Measurements from ENCODE around the gene MAPKAPK3.
A peak's percentile ranks its signal among the peaks of the same experiment; 100 is the strongest.

Gene MAPKAPK3

DNA sequence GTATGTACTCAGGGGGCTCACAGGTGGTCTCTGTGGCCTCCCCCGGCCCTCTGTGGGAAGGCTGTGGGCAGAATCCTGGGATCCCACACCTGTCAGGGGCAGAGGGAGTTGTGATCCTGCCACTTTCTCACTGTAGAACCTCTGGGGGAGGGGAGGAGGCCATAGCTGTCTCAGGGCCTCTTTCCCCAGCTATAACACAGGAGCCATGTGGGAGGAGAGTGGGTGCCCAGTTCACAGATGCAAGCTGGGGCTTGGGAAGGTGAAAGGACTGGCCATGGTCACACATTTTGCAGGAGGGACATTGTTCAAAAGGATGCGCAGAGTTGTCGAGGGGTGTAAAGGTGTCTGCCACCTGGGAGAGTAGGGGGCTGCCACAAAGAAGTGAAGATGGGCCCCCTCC is 11.7 kb downstream of the MAPKAPK3 start:
- DNase-seq, result no peak

DNA sequence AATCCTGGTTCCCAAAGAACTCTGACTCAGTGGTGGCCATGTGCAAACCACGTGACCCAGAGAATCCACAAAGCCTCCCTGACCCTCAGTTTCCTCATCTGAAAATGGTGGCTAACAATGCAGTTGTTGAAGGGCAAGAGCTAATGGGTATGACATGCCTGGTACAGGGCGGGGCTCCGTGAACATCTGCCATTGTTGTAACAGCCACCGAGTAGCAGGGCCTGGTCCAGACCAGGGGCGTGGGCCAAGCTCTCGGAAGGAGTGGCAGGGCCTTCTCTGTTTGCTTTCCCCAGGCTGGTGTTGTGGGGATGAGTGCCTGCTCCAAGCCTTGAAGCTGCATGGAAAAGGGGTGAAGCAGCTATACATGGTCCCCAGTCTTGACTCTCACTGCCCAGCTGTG is 13.4 kb downstream of the MAPKAPK3 start:
- DNase-seq, result no peak

DNA sequence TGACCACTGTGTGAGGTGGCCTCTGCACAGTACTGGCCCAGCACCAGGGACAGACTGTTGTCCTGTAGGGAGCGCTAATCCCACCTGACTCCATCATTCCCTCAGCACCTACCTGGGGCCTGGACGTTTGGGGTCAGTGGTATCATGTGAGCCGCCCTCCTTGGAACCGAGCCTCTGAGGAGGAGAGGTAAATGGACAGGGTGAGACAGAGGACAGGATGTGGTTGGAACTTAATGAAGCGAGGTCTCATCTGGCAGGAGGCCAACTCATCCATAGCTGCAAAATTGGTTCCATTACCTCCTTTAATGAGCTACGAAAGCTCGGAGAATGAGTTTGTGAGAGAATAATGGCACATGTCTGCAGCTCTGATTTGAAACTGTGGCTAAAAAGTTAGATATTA is 13.9 kb downstream of the MAPKAPK3 start:
- no peak for DNase-seq

DNA sequence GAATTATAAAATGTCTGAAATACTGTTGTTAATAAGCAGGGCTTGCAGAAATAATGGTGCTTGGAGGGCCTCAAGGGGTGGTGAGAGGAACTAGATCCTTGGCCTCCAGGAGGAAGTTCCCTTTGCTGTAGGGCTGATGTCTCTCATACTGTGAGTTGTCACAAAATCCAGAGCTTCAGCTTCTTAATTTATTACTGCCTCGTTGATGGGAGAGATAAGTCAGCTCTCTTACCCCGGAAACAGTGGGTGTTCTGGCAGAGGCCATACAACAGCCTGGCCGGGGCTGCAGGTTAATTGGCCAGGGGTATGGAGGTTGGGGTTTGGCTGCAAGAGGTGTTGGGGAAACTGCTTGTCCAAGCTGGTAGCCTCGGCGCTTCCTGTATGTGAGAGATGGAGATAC is 15.5 kb downstream of the MAPKAPK3 start:
- peak; percentile 70 for DNase-seq

DNA sequence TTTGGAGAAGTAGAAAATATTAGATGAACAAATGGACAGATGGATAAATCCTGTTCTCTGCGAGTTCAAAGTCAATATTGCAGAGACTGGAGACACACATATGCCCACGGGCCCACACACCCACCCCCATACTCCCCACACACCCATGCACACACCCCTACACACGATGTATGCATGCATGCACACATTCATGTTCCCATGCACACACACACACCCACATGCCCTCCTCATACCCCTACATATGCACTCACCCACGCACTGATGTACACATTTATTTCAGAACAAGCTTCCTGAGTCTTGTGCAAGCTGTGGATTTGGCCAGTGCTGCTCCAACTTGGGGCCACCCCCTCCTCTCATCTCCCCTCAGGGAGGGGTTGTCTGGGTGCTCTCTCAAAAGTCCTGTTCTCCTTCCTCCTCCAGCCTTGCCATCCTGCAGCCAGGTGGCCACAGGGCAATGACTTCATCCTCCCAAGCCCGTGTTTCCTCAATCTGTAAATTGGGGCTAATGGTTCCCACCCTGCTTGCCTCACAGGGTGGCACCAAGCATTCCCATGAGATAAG is 16.4 kb downstream of the MAPKAPK3 start:
- DNase-seq, result no peak

DNA sequence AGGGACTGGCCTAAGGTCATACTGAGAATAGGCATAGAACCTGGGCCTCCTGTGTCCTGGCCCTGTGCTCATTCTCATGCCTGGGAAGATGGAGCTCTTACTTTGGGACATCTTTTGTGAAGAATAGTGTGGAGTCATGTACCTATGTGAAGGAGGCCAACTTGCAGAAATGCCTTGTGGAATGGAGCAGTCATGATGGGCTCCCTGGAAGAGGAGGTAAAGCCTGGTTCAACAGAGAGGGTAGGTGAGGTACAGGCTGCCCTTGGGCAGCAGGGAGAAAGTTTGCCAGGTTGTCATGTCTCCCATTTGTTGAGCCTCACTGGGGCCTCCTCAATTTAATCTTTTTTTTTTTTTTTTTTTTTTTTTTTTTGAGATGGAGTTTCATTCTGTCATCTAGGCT is 18.1 kb downstream of the MAPKAPK3 start:
- no peak for DNase-seq

DNA sequence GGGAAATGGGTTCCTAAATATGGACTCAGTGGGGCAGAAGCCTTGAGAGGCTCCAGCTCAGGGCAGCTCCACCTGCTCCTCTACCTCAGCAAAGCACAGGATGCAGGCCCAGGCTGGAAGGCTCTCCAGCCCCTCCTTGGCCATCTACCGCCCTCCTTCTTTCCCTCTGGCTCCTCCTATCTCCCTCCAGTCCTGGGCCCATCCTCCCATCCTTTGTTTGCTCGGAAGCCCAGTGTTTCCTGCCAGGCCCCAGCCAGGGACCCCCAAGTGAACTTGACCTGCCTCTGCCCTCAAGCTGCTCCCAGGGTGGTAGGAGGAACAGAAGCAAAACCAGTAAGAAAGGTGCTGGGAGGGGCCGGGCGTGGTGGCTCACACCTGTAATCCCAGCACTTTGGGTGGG is 20.1 kb downstream of the MAPKAPK3 start:
- no peak for DNase-seq

DNA sequence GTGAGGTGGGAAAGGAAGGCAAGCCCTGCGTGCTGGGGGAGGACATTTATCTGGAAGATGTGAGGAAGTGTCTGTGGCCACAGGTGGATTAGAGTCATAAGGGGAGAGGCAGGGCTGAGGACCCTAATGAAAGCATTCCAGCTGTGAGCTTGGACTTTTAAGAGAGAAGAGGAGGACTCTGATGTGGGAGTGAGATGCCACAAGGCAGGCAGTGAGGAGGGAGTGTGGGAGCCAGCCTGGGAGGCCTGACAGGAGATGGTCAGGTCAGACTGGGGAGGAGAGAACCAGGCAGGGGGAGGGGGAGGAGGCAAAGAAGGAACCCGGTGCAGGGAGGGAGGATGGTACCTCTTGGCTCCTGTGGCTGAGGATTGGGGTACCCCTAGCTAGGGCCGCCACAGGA is 21.0 kb downstream of the MAPKAPK3 start:
- DNase-seq, result no peak

DNA sequence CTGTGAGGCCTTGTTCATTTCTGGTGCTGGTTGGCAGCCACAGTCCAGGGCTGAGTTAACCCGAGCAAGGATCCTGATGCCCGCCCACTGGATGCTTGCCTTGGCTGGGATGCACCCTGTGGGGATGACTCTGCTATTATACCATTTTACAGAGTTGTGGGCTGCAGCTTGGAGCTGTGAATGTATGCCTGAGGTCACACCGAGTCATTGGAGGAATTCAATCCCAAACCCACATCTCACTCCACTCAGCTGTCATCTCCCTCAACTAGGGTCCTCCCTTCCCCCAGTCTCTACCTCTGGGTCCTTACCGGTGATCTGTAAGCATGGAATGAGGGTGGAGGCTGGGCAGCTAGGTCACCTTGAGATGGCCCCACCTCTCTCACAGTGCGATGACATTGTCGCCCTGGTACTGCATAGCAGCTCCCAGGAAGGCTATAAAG is 22.1 kb downstream of the MAPKAPK3 start:
- no peak for DNase-seq

DNA sequence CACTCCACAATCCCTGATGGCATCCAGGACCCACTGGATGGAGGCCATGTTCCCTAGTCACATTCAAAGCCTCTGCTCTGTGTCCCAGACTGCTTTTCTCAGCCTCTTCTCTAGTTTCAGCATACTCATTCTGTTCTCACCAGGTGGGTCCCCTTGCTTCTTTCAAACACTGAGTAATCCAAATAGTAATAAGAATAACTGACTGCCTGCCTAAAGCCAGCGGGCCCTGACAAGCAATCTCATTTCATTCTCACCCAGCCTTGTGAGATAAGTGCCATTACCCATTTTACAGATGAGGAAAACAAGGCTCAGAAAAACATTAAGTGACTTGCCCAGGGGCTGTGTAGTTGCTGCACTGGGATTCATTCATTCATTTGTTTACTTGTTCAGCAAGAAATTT is 25.4 kb downstream of the MAPKAPK3 start:
- DNase-seq, result no peak

DNA sequence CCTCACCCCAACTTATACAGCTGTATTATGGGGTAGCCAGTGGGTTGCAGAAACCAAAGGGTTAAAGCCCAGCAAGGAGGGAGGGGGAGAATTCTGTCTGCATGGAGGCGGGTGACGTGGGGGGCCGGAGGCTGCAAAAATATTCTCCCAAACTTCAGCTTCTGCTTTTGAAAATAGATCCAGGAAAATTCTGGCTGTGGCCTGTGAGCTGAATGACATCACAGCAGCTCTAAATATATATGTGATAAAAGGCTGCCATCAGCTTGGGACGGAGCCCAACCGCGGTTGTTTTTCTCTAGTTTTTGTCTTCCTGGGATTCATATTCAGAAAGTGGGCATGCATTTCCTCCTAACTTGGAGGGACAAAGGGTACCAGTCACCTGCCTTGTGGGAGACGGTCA is 27.6 kb downstream of the MAPKAPK3 start:
- no peak for DNase-seq

DNA sequence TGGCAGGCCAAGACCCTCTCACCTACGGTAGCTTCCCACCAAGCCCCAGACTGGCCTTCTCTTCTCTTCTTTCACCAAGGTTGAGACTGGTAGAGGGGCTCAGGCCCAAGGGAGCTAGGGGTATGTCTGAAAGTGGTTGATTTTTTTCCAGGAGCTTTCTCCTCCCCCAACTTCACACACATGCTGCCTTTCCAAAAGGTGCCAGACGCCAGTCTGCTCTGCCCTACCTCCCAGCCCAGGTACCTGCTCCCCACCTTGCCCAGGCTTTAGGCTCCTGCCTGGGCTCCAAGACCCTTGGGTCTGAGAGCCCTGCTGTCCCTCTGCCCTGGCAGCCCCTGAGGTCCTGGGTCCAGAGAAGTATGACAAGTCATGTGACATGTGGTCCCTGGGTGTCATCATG is 28.4 kb downstream of the MAPKAPK3 start:
- no peak for DNase-seq

DNA sequence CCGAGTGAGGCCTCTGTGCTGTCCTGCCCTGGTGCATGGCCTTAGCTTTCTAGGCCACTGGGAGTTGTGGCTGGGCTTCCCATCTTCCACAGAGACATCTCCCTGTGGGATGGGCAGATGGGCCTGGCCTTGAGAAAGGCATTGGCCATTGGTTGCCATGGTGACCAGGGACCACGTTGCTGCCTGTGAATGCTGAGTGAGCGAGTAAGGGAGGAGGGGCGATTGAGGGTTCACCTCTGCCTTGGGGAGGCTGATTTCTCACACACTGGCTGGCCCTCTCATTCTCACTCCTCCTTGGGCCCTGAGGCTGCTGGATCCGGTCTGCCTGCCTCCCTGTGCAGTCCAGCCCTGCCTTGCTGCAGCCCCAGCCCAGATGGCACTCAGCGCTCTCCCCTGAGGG is 31.4 kb downstream of the MAPKAPK3 start:
- no peak for DNase-seq

DNA sequence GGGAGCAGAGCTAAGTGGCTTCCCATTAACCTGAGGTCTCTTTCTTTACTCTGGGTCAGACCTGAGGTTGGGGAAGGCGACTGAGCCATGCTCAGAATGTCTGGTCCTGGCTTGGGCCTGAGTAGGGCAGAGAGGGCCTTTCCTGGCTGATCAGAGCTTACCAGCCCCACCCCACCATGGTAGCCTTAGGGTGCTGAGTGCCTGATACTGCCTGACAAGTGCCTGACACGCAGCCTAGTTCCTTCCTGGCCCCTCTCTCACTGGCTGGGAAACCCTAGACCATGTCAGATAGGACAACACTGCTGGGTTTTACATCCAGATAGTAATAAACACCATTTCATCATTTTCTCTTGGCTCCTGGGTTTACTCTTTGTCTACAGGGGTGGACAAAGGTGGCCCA is 32.0 kb downstream of the MAPKAPK3 start:
- DNase-seq, result no peak

DNA sequence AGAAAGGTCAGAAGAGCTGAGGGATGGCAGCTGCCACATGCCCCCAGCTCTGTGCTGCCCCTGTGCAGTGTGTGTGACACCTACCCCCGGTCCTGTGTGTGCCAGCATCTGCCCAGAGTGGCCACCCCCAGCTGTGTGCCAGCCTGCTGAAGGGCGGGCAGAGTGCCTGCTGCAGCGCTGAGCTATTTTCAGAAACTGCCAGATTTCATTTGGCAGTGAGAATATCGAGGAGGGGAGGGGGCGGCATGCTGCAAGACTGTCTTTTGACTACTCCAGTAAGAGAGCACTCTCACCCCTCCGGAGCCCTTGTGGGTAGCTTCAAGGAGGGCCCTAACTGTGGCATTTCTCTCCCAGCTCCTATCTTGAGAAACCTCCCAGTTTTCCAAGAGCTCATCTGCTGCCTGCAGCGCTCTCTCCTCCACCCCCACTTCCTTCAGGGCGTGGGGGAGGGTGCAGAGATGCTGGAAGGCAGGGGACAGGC is 32.5 kb downstream of the MAPKAPK3 start:
- no peak for DNase-seq

DNA sequence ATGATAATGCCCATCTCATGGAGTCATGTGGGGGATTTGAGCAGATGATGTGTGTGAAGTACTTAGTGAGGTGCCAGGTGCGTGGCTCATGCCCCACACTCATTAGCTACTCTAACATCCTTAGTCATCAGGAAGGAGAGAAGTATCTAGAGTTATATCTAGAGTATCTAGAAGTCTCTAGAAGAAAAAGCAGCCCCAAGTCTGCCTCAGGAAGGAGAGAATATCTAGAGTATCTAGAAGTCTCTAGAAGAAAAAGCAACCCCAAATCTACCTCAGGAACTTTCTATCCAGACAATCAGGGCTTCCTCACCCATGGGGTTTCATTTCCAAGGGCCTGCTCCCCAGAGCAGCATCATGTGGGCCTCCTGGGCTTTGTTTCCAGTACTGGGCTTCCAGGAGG is 33.1 kb downstream of the MAPKAPK3 start:
- no peak for DNase-seq

DNA sequence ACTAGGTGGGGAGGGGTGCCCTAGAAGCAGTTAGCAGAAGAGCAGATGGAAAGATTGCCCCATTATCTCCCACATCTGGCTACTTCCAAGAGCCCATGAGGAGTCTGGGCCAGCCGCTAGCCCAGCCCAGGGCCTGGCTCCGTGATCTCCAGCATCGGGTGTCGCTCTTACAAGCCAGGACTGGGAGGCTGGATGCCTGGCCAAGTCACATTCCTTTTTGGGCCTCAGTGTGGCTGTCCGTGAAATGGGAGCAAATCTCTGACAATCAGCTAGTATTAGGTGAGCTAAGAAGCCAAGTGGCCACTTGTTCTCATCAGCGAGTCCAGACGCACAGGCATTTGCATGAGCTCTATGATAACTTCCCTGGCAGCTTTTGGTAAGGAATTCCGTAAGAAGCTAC is 34.5 kb downstream of the MAPKAPK3 start:
- DNase-seq, result no peak

DNA sequence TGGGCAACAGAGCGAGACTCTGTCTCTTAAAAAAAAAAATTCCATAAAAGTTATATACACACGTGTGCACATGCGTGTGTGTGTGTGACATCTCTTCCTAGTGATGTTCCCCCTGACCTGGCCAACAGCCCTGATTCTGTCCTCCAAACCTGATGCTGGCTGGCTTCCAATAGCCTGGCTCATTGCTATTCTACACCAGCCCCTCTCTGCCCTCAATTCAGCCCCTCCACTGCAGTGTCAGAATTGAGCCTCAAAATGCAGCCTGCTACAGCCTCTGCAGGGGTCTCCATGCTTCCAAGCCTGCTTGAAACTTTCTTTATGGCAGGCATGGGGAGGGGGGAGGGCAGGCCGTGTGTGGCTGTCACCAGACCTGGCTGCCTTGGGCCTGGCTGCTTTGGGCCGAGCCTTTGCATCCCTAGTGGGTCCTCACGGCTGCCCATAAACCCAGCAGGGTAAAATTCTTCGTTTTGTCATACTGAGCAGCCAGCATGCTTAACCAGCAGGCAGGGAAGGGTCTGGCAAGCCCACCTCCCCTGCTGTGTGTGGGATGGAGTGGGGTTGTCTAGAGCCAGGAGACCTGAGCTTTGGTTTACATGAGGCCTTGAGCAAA is 35.1 kb downstream of the MAPKAPK3 start:
- DNase-seq, result no peak

DNA sequence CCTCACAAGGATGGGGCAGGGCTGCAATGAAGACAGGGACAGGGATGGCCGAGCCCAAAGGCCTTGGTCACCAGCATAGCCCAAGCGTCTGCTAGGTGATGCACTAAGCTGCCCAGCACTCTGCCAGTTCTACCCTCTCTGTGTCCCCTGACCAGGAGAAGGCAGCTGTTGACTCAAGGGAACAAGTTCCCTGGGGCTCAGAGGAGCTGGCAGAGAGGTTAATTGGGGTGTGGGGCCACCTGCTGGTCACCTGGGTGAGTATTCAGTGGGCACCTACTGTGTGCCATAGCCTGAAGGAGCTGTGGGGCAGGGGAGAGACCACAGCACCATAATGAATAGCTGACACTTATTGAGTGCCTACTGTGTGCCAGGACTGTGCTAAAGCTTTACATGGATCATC is 35.8 kb downstream of the MAPKAPK3 start:
- DNase-seq, result peak; percentile 73

DNA sequence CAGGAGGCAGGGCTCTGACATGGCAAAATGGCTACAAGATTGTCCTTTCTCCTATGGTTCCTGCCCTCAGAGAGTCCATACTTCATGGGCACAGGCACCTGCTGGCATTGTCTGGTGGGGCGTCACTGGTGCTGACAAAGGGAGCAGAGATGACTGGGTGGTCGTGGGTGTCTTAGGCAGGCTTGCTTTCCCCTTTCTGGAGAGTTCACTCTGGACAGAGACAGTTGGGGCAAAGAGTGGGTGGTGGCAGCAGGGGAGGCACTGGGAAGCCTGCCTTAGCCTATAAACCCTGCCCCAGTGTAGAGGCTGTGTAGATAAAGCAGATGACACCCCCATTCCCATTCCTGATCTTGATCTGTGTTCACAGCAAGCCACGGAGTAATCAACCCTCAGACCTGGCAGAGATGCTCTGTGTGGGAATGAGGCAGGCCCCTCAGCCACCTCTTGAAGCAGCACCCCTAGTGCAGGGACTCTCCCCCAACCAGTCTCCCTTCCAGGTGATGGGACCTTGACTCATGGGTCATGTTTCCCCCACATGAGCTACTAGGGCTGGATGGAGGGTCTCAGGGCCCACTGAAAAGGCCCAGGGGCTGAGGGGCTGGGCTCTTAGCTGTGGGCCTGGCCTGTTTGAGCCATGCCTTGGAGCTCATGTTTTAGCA is 37.1 kb downstream of the MAPKAPK3 start:
- DNase-seq, result no peak

DNA sequence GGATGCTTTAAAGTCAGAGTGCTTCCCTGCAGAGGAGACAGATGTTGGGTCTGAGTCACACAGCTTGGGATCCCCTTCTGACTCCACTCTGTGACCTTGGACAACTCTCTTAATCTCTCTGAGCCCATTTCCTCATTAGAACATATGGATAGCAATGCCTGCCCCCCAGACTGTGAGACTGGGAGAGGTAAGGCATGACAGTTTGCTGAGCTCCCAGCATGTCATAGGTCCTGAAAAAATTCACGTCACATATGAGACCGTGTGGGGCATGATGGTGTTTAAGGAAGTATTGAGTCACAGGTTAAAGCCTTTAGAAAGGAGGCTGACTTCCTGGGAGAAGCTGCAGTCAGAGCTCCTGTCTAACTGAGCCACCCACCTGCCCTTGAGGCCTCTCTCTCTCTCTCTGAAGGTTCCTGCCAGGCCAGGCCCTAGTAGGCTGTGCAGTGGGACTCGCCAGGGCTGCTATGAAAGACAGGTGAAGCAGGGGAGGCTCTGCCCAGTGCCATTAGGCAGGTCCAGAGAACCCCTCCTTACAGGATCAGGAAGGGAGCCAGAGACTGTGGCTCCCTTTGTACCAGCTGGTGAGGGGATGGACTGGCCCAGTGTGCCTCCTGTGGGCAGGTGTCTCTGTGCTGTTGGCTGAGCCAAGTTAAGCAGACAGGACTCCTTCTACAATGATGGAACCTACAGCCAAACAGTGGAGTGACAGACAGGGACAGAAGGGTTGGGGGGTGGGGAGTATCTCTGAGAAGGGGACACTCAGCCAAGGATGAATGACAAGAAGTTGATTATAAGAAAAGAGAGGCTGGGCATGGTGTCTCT is 38.3 kb downstream of the MAPKAPK3 start:
- DNase-seq, result no peak

DNA sequence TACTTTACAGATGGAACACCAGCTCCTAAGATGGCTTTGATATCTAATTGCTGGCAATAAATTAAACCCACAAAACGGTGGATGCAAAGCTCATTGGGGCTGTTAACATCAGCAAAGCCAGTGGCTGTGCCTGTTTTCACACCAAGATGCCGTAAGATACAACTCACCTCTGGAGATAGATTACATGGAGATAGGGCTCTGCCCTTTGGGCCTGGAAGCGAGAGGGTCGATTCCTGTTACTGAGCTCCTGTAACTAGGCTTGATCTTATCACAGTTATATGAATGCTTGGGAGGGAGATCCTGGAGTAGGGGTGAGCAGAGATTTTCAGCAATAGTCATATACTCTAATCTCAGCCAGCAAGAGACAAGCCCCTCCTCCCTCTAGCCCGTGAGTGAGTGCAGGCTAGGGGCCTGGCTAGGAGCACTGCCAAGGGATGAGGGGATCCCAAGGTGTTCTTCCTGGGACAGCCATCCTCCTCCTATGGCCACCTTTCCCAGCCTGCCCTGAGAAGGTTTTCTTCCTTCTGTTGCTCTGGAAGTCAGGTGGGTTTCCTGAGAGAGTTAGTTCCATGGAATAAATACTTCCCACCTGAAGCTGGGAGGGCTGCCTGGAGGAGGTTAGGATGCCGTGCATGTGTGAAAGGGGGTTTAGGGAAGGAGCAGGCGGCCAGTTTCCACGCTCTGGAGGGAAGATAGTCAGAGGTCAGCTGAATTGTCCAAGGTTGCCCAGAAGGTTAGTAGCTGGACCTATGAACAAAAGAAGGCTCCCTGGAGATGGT is 39.7 kb downstream of the MAPKAPK3 start:
- no peak for DNase-seq

DNA sequence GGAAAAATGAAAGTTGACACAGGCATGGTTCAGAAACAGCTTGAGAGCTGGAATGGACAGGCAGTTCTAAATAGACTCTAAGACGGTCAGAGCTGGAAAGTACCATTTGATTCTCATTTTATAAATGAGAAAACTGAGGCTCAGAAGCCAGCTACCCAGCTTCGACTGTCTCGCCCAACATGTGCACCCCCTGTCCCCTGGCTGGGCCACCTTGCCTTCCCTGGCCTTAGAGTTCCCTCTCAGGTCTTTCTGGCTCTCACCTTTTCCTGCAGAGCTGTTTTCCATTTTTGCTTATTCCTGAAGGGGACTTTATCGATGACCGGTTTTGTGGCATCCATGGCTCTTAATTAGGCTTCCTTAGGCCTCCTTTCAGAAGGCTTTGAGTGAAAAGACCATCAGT is 40.5 kb downstream of the MAPKAPK3 start:
- no peak for DNase-seq

Data from hematopoietic multipotent progenitor cell treated with erythropoietin and hydrocortisone succinate and interleukin-3 and kit ligand, for 6 days (in vitro differentiated cells).